Measurements from ENCODE around the gene ZFYVE9.

Gene ZFYVE9

GRCh38 chr1:52334906-52335528 lies 193.1 kb downstream of the ZFYVE9 start:
- Histone ChIP-seq H3K9me3 (ENCODE audit: insufficient read depth, low read length, severe bottlenecking) (no peaks in the 10 kb centered on the region), H3K4me3 (ENCODE audit: low read depth in 1 of 2, low read length in 2 of 2) (no peak overlapping the region), H3K79me2 (ENCODE audit: insufficient read depth, low read length) (no peaks in the 10 kb centered on the region), H3K27ac (ENCODE audit: low read length) (no peak overlapping the region), H2AFZ (ENCODE audit: low read depth, low read length) (no peak overlapping the region), H3K9ac (ENCODE audit: low read depth, low read length) (no peak overlapping the region), H4K20me1 (ENCODE audit: insufficient read depth, low read length) (no peaks in the 10 kb centered on the region), H3K36me3 (ENCODE audit: insufficient read depth, low read length) (peaks cover 50% of the 10 kb centered on the region), H3K4me2 (ENCODE audit: insufficient read depth, low read length) (no peak overlapping the region), H3K27me3 (ENCODE audit: insufficient read depth, low read length, poor library complexity) (no peaks in the 10 kb centered on the region), H3K4me1 (ENCODE audit: insufficient read depth, low read length) (peaks cover 7% of the 10 kb centered on the region; the same call in 1 of the 2 replicates)
- DNase-seq (no peak), ATAC-seq (ENCODE audit: insufficient read depth, low read depth) (no peak)
- TF ChIP-seq CTCF (IDR thresholded peaks at IDR 0.05; ENCODE audit: borderline replicate concordance, extremely low read depth, low read length, poor library complexity, severe bottlenecking) = no peak
- no peak for TF ChIP-seq EZH2 (IDR thresholded peaks at IDR 0.05; ENCODE audit: borderline replicate concordance, low read depth, low read length, severe bottlenecking)

- no peak overlapping the region for H3K4me3 ChIP-seq (ENCODE audit: low read depth in 1 of 2, low read length in 2 of 2)
- no peak overlapping the region for H3K9ac ChIP-seq (ENCODE audit: low read depth, low read length)
- H3K27ac ChIP-seq (ENCODE audit: low read length) = no peak overlapping the region
- H3K36me3 ChIP-seq (ENCODE audit: insufficient read depth, low read length) = peaks cover 61% of the 10 kb centered on the region
- H3K79me2 ChIP-seq (ENCODE audit: insufficient read depth, low read length) = no peaks in the 10 kb centered on the region
- no peaks in the 10 kb centered on the region for H3K4me1 ChIP-seq (ENCODE audit: insufficient read depth, low read length)
- H3K9me3 ChIP-seq (ENCODE audit: insufficient read depth, low read length, severe bottlenecking) = no peaks in the 10 kb centered on the region
- no peak for ATAC-seq (ENCODE audit: insufficient read depth, low read depth)
- no peak overlapping the region for H3K4me2 ChIP-seq (ENCODE audit: insufficient read depth, low read length)
- no peaks in the 10 kb centered on the region for H3K27me3 ChIP-seq (ENCODE audit: insufficient read depth, low read length, poor library complexity)
- no peaks in the 10 kb centered on the region for H4K20me1 ChIP-seq (ENCODE audit: insufficient read depth, low read length)
- H2AFZ ChIP-seq (ENCODE audit: low read depth, low read length) = no peak overlapping the region
- TF ChIP-seq EZH2 (IDR thresholded peaks at IDR 0.05; ENCODE audit: borderline replicate concordance, low read depth, low read length, severe bottlenecking) (no peak), CTCF (IDR thresholded peaks at IDR 0.05; ENCODE audit: borderline replicate concordance, extremely low read depth, low read length, poor library complexity, severe bottlenecking) (no peak)
- DNase-seq = no peak
Measured at GRCh38 chr1:52337439-52337838, 195.6 kb downstream of the ZFYVE9 start.

- Histone ChIP-seq H4K20me1 (ENCODE audit: insufficient read depth, low read length) (no peaks in the 10 kb centered on the region), H3K79me2 (ENCODE audit: insufficient read depth, low read length) (no peaks in the 10 kb centered on the region), H3K4me1 (ENCODE audit: insufficient read depth, low read length) (no peaks in the 10 kb centered on the region), H3K9me3 (ENCODE audit: insufficient read depth, low read length, severe bottlenecking) (no peaks in the 10 kb centered on the region), H3K9ac (ENCODE audit: low read depth, low read length) (no peak overlapping the region), H2AFZ (ENCODE audit: low read depth, low read length) (no peak overlapping the region), H3K27me3 (ENCODE audit: insufficient read depth, low read length, poor library complexity) (no peaks in the 10 kb centered on the region), H3K27ac (ENCODE audit: low read length) (no peak overlapping the region), H3K36me3 (ENCODE audit: insufficient read depth, low read length) (peaks cover 66% of the 10 kb centered on the region), H3K4me2 (ENCODE audit: insufficient read depth, low read length) (no peak overlapping the region), H3K4me3 (ENCODE audit: low read depth in 1 of 2, low read length in 2 of 2) (no peak overlapping the region)
- ATAC-seq (ENCODE audit: insufficient read depth, low read depth) (no peak), DNase-seq (no peak)
- TF ChIP-seq EZH2 (IDR thresholded peaks at IDR 0.05; ENCODE audit: borderline replicate concordance, low read depth, low read length, severe bottlenecking) (no peak), CTCF (IDR thresholded peaks at IDR 0.05; ENCODE audit: borderline replicate concordance, extremely low read depth, low read length, poor library complexity, severe bottlenecking) (no peak)
Measured at GRCh38 chr1:52341655-52342260, 199.9 kb downstream of the ZFYVE9 start.

Data from DND-41 (cell line).